Immature natural killer cell (primary cell): ENCODE measurements around the gene MND1. TPM values are rescaled to one million over a fixed set of nuclear protein-coding genes. Genes with fewer than 3 reads are reported as not detected.

Experiments
- DNase-seq, 3 donors: peaks; one replicate each; pipeline ENCODE4 v3.0.0; 2022; ENCODE audit warnings: mixed read lengths in 1 of 3
- H3K27ac Mint-ChIP-seq, 6 donors: one replicate each; pipeline ENCODE4 v1.8.0; 2020; ENCODE audit warnings: mixed read lengths in 6 of 6, mild to moderate bottlenecking in 5 of 6, inconsistent platforms in 4 of 6, moderate library complexity in 3 of 6
- H3K27me3 Mint-ChIP-seq, 3 donors: one replicate each; pipeline ENCODE4 v1.8.0; 2020 to 2021; ENCODE audit warnings: low read depth in 3 of 3, mild to moderate bottlenecking in 3 of 3, mixed read lengths in 3 of 3, moderate library complexity in 3 of 3, inconsistent platforms in 1 of 3
- H3K36me3 Mint-ChIP-seq, 3 donors: one replicate each; pipeline ENCODE4 v1.8.0; 2020; ENCODE audit warnings: mixed read lengths in 3 of 3, inconsistent platforms in 2 of 3, mild to moderate bottlenecking in 2 of 3
- H3K4me1 Mint-ChIP-seq, 2 donors: one replicate each; pipeline ENCODE4 v1.8.0; 2020; ENCODE audit warnings: inconsistent platforms in 2 of 2, mild to moderate bottlenecking in 2 of 2, mixed read lengths in 2 of 2, moderate library complexity in 1 of 2
- H3K4me3 Mint-ChIP-seq, 5 donors: one replicate each; pipeline ENCODE4 v1.8.0; 2020; ENCODE audit warnings: mild to moderate bottlenecking in 5 of 5, mixed read lengths in 5 of 5, inconsistent platforms in 3 of 5, moderate library complexity in 3 of 5
- H3K9me3 Mint-ChIP-seq, 6 donors: one replicate each; pipeline ENCODE4 v1.8.0; 2020; ENCODE audit warnings: mild to moderate bottlenecking in 6 of 6, mixed read lengths in 6 of 6, inconsistent platforms in 4 of 6, moderate library complexity in 3 of 6
- polyA plus RNA-seq, 3 donors: library from polyadenylated mRNA; unstranded; fragments of 300-500 nt; fragmentation: Illumina TruSeq; gene quantifications; one replicate each; pipeline ENCODE4 v1.2.3, GENCODE V29; 2021

MND1 gene
- polyA plus RNA-seq, 3 donors from 2014 or later, result 0.67 to 0.82 TPM; not detected in 1

- Mint-ChIP-seq H3K9me3 (no peaks in the 10 kb centered on the region), H3K27ac (no peak overlapping the region)
These were observed 75.9 kb downstream of the MND1 start for GRCh38 chr4:153420361-153420760.

GRCh38 chr4:153421941-153422340 lies 77.5 kb downstream of the MND1 start:
- H3K27ac Mint-ChIP-seq, result no peak overlapping the region
- DNase-seq, result no peak
- H3K4me3 Mint-ChIP-seq, result no peak overlapping the region
- peaks cover 7 to 10% of the 10 kb centered on the region in 2 donors for H3K4me1 Mint-ChIP-seq
- no peaks in the 10 kb centered on the region for H3K9me3 Mint-ChIP-seq
- H3K36me3 Mint-ChIP-seq, result peaks cover 0 to 4% (median 3%) of the 10 kb centered on the region in 3 donors
- peaks cover 0 to 3% (median 0%) of the 10 kb centered on the region in 3 donors for H3K27me3 Mint-ChIP-seq

More at GRCh38 chr4:153420361-153420760, 75.9 kb downstream of the MND1 start:
- H3K36me3 Mint-ChIP-seq, result peaks cover 0 to 4% (median 3%) of the 10 kb centered on the region in 3 donors
- no peak overlapping the region for H3K4me3 Mint-ChIP-seq
- H3K4me1 Mint-ChIP-seq, result no peaks in the 10 kb centered on the region
- DNase-seq, result no peak
- peaks cover 0 to 2% (median 0%) of the 10 kb centered on the region in 3 donors for H3K27me3 Mint-ChIP-seq

- Mint-ChIP-seq H3K27ac (peak overlapping the region in 3 of 6 donors; percentile 32 to 39 (median 34)), H3K4me3 (peak overlapping the region in 4 of 5 donors; percentile 4 to 46 (median 24)), H3K27me3 (peaks cover 0 to 3% (median 0%) of the 10 kb centered on the region in 3 donors), H3K9me3 (no peaks in the 10 kb centered on the region), H3K4me1 (peaks cover 16 to 34% of the 10 kb centered on the region in 2 donors), H3K36me3 (peaks cover 0 to 4% (median 0%) of the 10 kb centered on the region in 3 donors)
- DNase-seq, result peak in 2 of 3 donors; percentile 19 to 26
These were observed 81.9 kb downstream of the MND1 start for GRCh38 chr4:153426207-153426885.

GRCh38 chr4:153427363-153428071 lies 83.0 kb downstream of the MND1 start:
- Mint-ChIP-seq H3K9me3 (no peaks in the 10 kb centered on the region), H3K36me3 (peaks cover 0 to under 1% (median 0%) of the 10 kb centered on the region in 3 donors), H3K27me3 (peaks cover 0 to 3% (median 0%) of the 10 kb centered on the region in 3 donors), H3K4me1 (peaks cover 19 to 40% of the 10 kb centered on the region in 2 donors), H3K27ac (peak overlapping the region in 4 of 6 donors; percentile 1 to 20 (median 4)), H3K4me3 (peak overlapping the region in 2 of 5 donors; percentile 1 to 7)
- no peak for DNase-seq

DNA sequence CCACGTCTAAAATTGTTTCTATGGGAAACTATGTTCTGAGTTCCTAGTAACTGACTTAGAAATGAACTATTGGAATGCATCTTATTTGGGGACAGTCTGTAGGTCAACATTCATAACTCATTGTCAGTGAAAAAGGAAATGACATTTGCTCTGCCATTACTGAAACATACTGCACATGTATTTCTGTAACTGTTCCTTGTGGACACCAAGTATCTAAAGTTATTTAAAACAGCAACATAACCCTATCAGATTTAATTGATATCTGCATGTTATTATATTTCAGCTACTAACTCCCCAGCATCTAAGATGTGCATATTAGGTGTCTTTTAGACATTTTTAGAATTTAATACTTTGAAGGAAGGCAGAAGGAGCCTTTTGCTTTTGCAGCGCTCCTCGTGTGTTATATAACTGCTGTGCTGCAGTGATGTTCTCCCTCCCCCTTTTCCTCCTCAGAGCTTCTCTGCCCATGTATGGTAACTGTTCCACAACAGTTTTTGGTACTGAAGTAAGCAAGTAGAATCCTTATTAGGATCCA lies 84.5 kb downstream of the MND1 start:
- Mint-ChIP-seq H3K4me3 (no peak overlapping the region), H3K9me3 (no peaks in the 10 kb centered on the region), H3K4me1 (peaks cover 31 to 52% of the 10 kb centered on the region in 2 donors), H3K27ac (no peak overlapping the region), H3K36me3 (peaks cover 0 to 3% (median 0%) of the 10 kb centered on the region in 3 donors), H3K27me3 (peaks cover 0 to 3% (median 3%) of the 10 kb centered on the region in 3 donors)
- no peak for DNase-seq

DNA sequence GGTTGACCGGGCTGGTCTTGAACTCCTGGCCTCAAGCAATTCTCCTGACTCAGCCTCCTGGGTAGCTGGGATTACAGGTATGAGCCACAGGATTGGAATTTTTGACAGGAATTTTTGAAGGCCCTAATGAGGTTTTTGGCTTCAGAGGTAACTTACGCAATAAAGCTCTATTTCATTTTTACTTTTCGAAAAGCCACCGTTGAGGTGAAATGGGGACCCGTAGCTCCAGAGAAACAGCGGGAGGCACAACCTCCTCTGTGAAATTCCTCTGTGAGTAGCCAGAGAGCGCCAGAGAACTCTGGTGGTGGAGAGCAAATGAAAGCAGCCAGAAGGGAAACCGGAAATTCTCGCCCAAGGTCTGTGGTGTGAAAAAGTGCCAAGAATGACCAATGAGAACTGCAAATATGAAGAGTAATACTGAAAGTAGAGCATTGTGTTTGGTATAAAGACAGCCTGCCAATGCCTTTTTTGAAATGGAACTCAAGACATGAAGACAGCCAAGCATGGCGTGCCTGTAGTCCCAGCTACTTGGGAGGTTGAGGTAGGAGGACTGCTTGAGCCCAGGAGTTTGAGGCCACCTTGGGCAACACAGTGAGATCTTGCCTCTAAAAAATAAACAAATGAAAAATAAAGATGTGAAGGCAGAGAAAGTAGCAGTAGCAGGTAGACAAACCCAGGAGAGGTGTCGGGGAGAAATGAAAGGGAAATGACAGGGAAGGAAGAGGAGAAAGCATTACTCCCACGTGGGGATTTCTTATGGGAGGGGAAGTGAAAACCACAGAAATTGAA lies 88.7 kb downstream of the MND1 start:
- Mint-ChIP-seq H3K27me3 (peaks cover 0 to 4% (median 3%) of the 10 kb centered on the region in 3 donors), H3K27ac (peak overlapping the region; percentile 82 to 96 (median 92)), H3K9me3 (no peaks in the 10 kb centered on the region), H3K4me1 (peaks cover 32 to 53% of the 10 kb centered on the region in 2 donors), H3K4me3 (peak overlapping the region; percentile 82 to 99 (median 84)), H3K36me3 (peaks cover 0 to 3% (median 0%) of the 10 kb centered on the region in 3 donors)
- DNase-seq, result peak; percentile 79 to 83 (median 82)

GRCh38 chr4:153433754-153434105 lies 89.2 kb downstream of the MND1 start:
- no peak for DNase-seq
- H3K9me3 Mint-ChIP-seq, result no peaks in the 10 kb centered on the region
- peak overlapping the region; percentile 82 to 96 (median 92) for H3K27ac Mint-ChIP-seq
- H3K4me3 Mint-ChIP-seq, result peak overlapping the region; percentile 82 to 99 (median 84)
- H3K4me1 Mint-ChIP-seq, result peaks cover 38 to 59% of the 10 kb centered on the region in 2 donors
- H3K27me3 Mint-ChIP-seq, result peaks cover 0 to 4% (median 3%) of the 10 kb centered on the region in 3 donors
- peaks cover 0 to 3% (median 0%) of the 10 kb centered on the region in 3 donors for H3K36me3 Mint-ChIP-seq

- no peak for DNase-seq
- Mint-ChIP-seq H3K36me3 (peaks cover 0 to 3% (median 0%) of the 10 kb centered on the region in 3 donors), H3K4me3 (peak overlapping the region in 3 of 5 donors; percentile 84 to 99 (median 87)), H3K9me3 (no peaks in the 10 kb centered on the region), H3K4me1 (peaks cover 43 to 61% of the 10 kb centered on the region in 2 donors), H3K27me3 (peaks cover 0 to 7% (median 3%) of the 10 kb centered on the region in 3 donors), H3K27ac (peak overlapping the region in 4 of 6 donors; percentile 1 to 96 (median 66))
These were observed 89.7 kb downstream of the MND1 start for GRCh38 chr4:153434190-153434589.

GRCh38 chr4:153438916-153439756 lies 94.6 kb downstream of the MND1 start:
- Mint-ChIP-seq H3K36me3 (no peaks in the 10 kb centered on the region), H3K4me1 (peaks cover 40 to 51% of the 10 kb centered on the region in 2 donors), H3K27ac (peak overlapping the region; percentile 73 to 93 (median 88)), H3K4me3 (peak overlapping the region; percentile 88 to 96 (median 92)), H3K9me3 (no peaks in the 10 kb centered on the region), H3K27me3 (peaks cover 0 to 13% (median 6%) of the 10 kb centered on the region in 3 donors)
- DNase-seq, result peak; percentile 70 to 72 (median 71)

DNA sequence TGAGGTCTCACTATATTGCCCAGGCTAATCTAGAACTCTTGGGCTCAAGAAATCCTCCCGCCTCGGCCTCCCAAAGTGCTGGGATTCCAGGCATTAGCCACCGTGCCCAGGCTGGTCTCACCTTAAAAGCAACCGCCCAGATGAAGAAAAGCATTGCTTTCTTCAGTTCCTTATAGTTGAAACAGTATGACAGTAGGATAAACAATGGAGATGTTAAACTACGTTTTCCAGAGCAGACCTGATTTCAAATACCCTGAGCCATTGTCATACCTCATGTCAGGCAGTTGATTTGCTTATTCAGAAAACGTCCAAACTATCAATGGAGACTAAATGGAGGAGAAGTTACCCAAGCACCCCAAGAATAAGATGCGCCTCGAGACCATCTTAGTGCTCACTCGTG lies 95.3 kb downstream of the MND1 start:
- Mint-ChIP-seq H3K9me3 (no peaks in the 10 kb centered on the region), H3K27ac (peak overlapping the region in 5 of 6 donors; percentile 74 to 93 (median 92)), H3K4me3 (peak overlapping the region; percentile 88 to 96 (median 92)), H3K36me3 (no peaks in the 10 kb centered on the region), H3K4me1 (peaks cover 37 to 47% of the 10 kb centered on the region in 2 donors), H3K27me3 (peaks cover 0 to 13% (median 6%) of the 10 kb centered on the region in 3 donors)
- peak in 1 of 3 donors; percentile 1 for DNase-seq

GRCh38 chr4:153440475-153440874 lies 96.0 kb downstream of the MND1 start:
- peaks cover 37 to 47% of the 10 kb centered on the region in 2 donors for H3K4me1 Mint-ChIP-seq
- H3K27ac Mint-ChIP-seq, result peak overlapping the region in 1 of 6 donors; percentile 54
- no peak for DNase-seq
- H3K9me3 Mint-ChIP-seq, result no peaks in the 10 kb centered on the region
- H3K36me3 Mint-ChIP-seq, result no peaks in the 10 kb centered on the region
- H3K4me3 Mint-ChIP-seq, result peak overlapping the region in 3 of 5 donors; percentile 34 to 59 (median 58)
- H3K27me3 Mint-ChIP-seq, result peaks cover 0 to 13% (median 6%) of the 10 kb centered on the region in 3 donors

DNA sequence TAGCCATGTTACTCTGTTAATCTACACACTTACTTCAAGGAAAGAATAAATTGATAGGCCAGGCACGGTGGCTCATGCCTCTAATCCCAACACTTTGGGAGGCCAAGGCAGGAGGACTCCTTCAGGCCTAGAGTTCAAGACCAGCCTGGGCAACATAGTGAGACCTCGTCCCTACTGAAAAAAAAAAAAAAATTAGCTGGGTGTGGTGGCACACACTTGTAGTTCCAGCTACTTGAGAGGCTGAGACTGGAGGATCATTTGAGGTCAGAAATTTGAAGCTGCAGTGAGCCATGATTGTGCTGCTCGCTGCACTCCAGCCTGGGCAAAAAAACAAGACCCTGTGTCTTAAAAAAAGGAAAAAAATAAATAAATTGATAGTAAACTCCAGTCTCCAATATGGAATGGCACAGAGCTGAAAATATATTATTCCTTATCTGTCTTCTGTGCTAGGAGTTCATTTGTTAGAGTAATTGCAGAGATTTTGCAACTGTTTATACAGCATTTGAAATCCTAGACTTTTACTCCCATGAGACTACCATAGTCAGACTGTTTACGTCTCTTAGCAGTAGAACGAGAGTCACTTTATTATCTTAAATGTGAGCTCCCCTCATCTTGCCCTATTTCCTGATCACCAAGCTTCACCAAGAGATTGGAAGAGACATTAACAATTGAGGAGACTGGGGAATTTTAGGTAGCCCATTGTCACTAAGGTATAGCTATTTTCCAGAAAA lies 102.9 kb downstream of the MND1 start:
- Mint-ChIP-seq H3K27ac (no peak overlapping the region), H3K4me3 (no peak overlapping the region), H3K27me3 (peaks cover 0 to 1% (median 0%) of the 10 kb centered on the region in 3 donors), H3K4me1 (peaks cover 17 to 25% of the 10 kb centered on the region in 2 donors), H3K9me3 (no peaks in the 10 kb centered on the region), H3K36me3 (no peaks in the 10 kb centered on the region)
- DNase-seq, result no peak
